ENCODE measurements around the gene MRPL38.

The MRPL38 gene

DNA sequence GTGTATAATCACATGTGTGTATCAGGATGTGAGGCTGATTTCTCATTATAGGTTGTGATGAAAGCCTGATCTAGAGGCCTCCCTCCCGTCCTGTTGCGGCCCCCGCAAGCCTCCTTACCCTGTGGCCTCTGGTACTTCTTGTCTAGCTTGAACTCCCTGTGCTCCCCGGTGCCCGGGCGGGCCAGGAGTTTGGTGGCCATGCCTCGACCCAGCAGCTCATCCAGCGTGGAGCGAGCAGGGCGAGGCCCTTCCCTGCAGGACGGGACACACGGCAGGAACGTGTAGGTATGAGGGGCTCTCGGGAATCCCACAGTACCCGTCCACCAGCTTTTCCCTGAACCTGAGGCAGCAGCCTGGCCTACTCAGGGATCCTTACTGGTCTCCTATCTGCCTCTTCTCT lies 21.2 kb upstream of the MRPL38 start:
- Mint-ChIP-seq H3K4me1 (ENCODE audit: low read depth) (no peaks in the 10 kb centered on the region), H3K36me3 (ENCODE audit: low read depth) (peaks cover 6% of the 10 kb centered on the region), H3K27ac (no peak overlapping the region), H3K9me3 (no peaks in the 10 kb centered on the region), H3K27me3 (no peaks in the 10 kb centered on the region), H3K4me3 (no peak overlapping the region)

DNA sequence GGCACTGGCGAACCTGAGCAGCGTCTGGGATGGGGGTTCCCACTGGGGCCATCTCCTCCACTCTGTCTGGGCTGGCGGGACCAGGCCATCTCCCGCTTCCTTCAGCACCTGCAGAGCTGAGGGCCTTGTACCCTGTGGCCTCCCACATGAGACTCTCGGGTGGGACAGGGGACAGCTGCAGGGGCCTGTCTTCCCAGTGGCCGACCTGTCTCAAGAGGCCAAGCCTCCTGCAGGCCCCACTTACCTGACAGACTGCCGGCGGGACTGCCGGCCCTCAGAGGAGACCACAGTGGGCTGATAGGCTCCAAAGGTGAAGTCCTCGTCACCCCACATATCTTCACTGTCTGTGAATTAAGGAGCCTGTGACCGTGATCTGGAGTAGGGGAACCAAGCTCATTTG lies 20.4 kb upstream of the MRPL38 start:
- no peak overlapping the region for H3K4me3 Mint-ChIP-seq
- no peaks in the 10 kb centered on the region for H3K4me1 Mint-ChIP-seq (ENCODE audit: low read depth)
- H3K9me3 Mint-ChIP-seq, result no peaks in the 10 kb centered on the region
- peaks cover 6% of the 10 kb centered on the region for H3K36me3 Mint-ChIP-seq (ENCODE audit: low read depth)
- H3K27ac Mint-ChIP-seq, result no peak overlapping the region
- H3K27me3 Mint-ChIP-seq, result no peaks in the 10 kb centered on the region

DNA sequence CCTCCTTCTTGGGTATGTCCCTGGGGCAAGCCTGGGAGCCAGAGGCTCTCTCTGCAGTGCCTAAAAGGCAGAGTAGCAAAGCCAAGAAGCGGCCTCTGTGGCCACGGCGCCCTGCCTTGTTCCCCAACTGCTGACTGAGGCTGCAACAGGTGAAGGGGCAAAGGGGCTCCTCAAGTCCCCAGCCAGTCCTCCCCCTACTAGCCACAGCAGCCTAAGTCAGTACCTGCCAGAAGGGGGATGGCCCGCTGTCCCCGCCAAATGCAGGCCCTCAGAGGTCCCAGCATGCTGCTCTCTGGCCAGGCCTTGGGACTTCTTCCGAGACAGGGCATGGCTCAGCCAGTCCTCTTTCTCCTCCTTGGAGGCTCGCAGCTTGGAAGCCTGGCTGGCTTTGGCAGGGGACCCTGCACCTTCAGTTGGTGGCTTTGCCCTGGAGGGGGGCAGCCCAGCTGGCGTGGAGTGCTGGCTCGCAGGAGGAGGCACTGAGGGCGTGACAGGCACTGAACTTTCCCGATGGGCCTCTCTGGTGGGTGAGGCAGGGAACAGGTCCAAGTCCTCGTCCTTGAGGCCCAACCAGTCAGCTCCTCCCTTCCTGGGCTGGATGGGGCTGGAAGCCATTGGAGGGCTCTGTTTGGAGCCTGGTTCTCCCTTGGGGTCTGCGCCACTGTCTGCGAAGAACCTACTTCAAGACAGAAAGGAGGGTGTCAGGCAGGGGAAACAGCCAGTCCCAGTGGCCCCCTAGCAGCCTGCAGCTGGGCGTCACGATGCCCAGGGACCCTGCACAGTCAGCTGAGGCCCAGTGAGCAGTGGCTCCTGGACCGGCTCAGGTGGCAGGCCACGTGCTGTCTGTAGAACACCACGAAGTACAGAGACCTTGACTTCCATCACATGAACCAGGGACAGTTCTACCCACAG lies 18.5 kb upstream of the MRPL38 start:
- H3K4me3 Mint-ChIP-seq, result no peak overlapping the region
- no peaks in the 10 kb centered on the region for H3K27me3 Mint-ChIP-seq
- H3K4me1 Mint-ChIP-seq (ENCODE audit: low read depth), result no peaks in the 10 kb centered on the region
- peaks cover 6% of the 10 kb centered on the region for H3K36me3 Mint-ChIP-seq (ENCODE audit: low read depth)
- H3K27ac Mint-ChIP-seq, result no peak overlapping the region
- H3K9me3 Mint-ChIP-seq, result no peaks in the 10 kb centered on the region

DNA sequence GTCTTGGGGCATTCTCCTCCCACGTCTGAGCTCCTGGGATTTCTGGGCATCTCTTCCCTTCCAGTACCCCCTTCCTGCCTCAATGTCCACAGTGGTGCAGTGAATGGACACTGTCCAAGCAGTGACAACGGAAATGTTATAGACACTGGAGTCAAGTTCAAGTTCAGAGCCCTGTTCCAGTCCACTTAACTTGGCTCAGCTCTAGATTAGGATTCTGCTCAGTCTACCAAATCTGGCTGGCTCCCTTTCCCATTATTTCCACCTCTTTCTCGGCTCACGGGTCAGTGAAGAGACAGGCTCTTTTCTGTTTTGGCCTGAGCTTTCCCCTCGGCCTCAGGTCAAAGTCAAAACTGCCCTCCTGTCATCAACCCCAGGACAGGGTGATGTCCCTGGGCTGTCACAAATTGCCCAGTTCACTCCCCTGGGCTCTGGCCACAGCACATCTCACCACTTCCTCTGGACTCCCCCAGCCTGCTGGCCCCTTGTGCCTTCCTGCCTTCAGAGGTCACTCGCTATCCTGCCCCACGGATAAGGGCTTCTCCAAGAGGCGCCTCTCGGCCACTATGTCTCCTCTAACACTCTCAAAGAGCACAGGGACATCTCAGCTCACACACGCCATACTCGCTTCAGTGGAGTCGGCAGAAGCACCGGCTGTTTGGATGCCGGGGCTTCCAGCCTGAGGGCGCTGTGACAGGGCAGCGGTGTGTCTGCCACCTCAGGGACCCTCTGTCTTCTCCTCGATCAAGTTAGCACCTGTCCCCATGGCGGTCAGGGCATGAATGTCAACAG lies 17.7 kb upstream of the MRPL38 start:
- Mint-ChIP-seq H3K27me3 (no peaks in the 10 kb centered on the region), H3K9me3 (no peaks in the 10 kb centered on the region), H3K36me3 (ENCODE audit: low read depth) (peaks cover 6% of the 10 kb centered on the region), H3K27ac (no peak overlapping the region), H3K4me3 (no peak overlapping the region), H3K4me1 (ENCODE audit: low read depth) (no peaks in the 10 kb centered on the region)

DNA sequence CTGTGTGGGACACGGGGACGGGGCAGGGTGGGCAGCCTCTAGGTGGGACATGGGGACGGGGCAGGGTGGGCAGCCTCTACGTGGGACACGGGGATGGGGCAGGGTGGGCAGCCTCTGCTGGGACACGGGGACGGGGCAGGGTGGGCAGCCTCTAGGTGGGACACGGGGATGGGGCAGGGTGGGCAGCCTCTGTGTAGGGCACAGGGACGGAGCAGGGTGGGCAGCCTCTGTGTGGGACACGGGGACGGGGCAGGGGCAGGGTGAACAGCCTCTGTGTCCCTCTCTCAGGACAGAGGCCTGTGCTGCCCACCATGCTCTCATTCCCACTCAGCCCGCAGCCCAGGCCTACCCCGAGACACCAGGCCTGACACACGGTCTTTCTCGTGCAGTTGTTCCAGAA lies 16.9 kb upstream of the MRPL38 start:
- peaks cover 9% of the 10 kb centered on the region for H3K36me3 Mint-ChIP-seq (ENCODE audit: low read depth)
- H3K4me3 Mint-ChIP-seq, result no peak overlapping the region
- H3K27me3 Mint-ChIP-seq, result no peaks in the 10 kb centered on the region
- H3K9me3 Mint-ChIP-seq, result no peaks in the 10 kb centered on the region
- no peaks in the 10 kb centered on the region for H3K4me1 Mint-ChIP-seq (ENCODE audit: low read depth)
- no peak overlapping the region for H3K27ac Mint-ChIP-seq

DNA sequence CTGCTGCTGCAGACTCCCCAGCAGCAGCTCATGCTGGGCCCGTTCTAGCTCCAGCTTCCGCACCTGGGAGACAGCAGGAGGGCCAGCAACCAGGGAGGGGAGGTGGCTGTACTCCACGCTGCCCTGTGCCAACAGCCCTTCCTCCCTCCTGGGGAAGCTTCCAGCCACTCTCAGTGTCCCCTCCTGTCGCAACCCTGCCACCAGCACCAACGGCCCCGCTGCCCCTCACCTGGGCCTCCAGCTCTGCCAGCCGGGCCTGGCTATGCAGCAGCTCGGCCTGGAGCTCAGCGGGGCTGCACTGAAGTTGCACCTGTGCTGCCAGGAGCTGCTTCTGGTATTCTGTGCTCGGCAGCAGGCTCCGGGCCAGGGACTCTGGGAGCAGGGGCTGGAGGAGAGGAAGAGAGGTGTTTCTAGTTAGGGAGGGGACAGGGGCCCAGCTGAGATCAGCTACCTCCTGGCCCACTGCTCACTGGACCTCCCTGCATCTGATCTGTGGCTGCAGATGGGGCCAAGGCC lies 15.4 kb upstream of the MRPL38 start:
- Mint-ChIP-seq H3K4me1 (ENCODE audit: low read depth) (no peaks in the 10 kb centered on the region), H3K27me3 (no peaks in the 10 kb centered on the region), H3K4me3 (no peak overlapping the region), H3K27ac (no peak overlapping the region), H3K9me3 (no peaks in the 10 kb centered on the region), H3K36me3 (ENCODE audit: low read depth) (peaks cover 3% of the 10 kb centered on the region)

DNA sequence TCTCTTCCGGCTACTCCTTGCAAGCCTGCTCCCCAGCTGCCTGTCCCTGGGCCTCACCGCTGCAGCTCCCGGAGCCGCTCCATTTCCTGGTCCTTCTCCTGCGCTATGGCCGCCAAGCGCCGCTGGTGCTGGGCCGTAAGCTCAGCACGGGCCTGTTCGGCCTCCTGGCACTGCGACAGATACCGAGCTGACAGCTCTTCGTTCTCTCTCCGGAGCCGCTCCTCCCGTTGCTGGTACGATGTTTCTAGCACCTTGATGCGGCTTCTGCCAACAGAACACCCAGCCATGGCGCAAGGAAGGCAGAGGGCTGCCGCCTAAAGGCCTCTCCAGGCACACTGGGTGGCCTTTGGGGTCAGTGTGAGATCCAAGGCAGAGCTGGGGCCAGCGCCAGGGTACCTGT lies 14.9 kb upstream of the MRPL38 start:
- Mint-ChIP-seq H3K9me3 (no peaks in the 10 kb centered on the region), H3K27ac (no peak overlapping the region)

DNA sequence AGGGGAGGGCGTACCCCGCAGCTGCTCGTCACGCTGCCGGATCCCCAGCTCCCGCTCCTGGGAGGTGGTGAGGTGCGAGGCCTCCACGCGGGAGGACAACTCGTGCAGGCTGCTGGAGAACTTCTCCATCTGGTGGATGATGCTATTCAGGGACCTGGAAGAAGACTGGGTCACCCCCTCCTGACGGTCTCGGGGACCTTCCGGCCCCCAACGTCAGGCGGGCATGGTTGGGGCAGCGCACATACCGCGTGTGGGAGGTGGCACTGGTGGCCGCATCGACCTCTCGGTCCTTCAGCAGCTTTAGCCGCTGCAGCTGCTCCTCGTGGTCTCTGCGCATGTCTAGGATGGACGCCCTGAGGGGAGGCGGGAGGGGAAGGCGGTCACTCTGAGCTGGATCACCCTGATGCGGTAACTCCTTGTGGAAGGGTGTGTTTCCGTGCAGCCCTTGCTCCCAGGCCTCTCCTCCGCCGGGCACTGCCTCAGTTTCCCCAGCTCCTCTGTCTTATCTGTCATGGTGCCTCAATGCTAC lies 13.3 kb upstream of the MRPL38 start:
- Mint-ChIP-seq H3K9me3 (no peaks in the 10 kb centered on the region), H3K4me3 (no peak overlapping the region), H3K36me3 (ENCODE audit: low read depth) (peaks cover 12% of the 10 kb centered on the region), H3K4me1 (ENCODE audit: low read depth) (no peaks in the 10 kb centered on the region), H3K27me3 (no peaks in the 10 kb centered on the region), H3K27ac (no peak overlapping the region)

More for the DNA sequence above, 14.9 kb upstream of the MRPL38 start:
- Mint-ChIP-seq H3K27me3 (no peaks in the 10 kb centered on the region), H3K36me3 (ENCODE audit: low read depth) (peaks cover 8% of the 10 kb centered on the region), H3K4me3 (no peak overlapping the region), H3K4me1 (ENCODE audit: low read depth) (no peaks in the 10 kb centered on the region)

DNA sequence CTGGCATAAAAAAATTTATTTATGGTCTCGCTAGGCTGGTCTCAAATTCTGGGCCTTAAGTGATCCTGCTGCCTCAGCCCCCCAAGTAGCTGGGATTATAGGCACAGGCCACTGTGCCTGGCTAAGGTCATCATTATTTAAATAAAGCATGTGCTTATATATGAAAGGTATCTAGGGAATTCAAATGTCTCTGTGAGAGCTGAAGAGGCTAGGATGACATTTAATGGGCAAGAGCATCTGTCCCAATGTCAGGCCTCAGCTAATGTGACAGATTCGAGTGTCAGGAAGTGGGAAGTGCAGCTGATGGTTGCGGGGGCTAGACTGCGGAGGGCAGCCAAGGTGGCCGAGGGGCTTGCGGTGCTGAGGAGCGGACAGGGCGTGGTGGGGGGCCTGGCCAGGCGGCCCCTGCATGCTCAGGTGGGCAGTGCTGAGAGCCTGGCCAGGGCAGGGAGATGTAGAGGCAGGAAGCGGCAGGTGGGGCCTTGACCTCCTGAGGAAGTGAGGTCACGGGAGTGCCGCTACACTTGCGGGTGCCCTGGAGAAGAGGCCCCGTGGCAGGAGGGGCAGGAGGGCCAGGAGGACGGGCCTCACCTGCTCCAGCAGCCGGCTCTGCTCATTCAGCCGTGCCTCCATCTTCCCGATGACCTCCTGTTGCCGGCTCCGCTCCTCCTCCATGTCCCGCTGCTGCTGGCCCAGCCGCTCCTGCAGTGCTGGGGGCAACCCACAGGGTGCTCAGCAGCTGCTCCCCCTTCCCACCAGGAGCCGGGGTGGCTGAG lies 12.6 kb upstream of the MRPL38 start:
- H3K4me3 Mint-ChIP-seq, result no peak overlapping the region
- H3K4me1 Mint-ChIP-seq (ENCODE audit: low read depth), result no peaks in the 10 kb centered on the region
- no peaks in the 10 kb centered on the region for H3K27me3 Mint-ChIP-seq
- peaks cover 12% of the 10 kb centered on the region for H3K36me3 Mint-ChIP-seq (ENCODE audit: low read depth)
- no peak overlapping the region for H3K27ac Mint-ChIP-seq
- no peaks in the 10 kb centered on the region for H3K9me3 Mint-ChIP-seq

DNA sequence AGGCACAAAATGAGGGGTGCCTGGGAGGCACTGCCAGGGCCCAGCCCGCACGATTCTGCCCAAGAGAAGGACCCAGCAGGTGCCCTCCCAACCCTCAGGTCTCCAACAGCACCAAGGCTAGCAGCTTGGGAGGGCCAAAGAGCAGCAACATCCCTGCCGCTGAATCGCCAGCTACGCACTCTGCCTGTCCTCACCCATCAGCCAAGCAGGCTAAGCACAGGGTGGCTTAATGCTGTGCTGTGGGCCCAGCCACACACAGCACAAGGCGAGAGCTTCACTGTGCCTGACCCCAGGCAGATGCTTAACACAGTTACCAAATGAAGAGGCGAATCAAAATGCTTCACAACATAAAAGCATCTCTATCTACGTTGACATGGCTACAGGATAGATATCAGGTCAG lies 10.6 kb upstream of the MRPL38 start:
- Mint-ChIP-seq H3K27ac (no peak overlapping the region), H3K36me3 (ENCODE audit: low read depth) (peaks cover 12% of the 10 kb centered on the region), H3K27me3 (no peaks in the 10 kb centered on the region), H3K4me3 (no peak overlapping the region), H3K9me3 (no peaks in the 10 kb centered on the region), H3K4me1 (ENCODE audit: low read depth) (no peaks in the 10 kb centered on the region)

DNA sequence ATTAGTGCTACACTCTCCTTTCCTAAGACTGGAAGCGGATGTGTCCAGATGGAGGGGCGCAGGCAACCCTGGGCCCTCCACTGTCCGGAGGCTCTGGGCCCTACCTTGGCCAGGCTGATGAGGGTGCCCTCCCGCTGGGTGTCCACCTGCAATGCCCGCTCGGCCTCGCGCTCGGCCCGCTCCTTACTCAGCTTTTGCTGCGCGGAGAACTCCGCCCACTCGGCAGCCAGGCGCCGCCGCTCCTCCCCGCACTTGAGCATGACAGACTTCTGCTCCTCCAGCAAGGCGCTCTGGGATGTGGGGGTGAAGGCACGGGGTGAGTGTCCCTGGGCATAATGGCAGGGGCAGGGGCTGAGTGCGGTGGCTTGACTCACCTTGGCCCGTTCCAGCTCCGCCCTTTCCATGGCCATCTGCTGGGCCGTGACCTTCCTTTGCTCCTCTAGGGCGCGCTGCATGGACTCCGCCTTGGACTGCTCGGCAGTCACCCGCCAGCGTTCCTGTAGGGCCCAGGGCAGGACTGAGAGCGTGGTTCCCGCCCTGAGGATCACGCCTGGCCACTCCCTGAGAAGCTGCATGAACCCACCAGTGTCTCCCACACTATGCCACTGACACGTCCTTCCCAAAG lies 10.1 kb upstream of the MRPL38 start:
- no peaks in the 10 kb centered on the region for H3K9me3 Mint-ChIP-seq
- H3K36me3 Mint-ChIP-seq (ENCODE audit: low read depth), result peaks cover 12% of the 10 kb centered on the region

DNA sequence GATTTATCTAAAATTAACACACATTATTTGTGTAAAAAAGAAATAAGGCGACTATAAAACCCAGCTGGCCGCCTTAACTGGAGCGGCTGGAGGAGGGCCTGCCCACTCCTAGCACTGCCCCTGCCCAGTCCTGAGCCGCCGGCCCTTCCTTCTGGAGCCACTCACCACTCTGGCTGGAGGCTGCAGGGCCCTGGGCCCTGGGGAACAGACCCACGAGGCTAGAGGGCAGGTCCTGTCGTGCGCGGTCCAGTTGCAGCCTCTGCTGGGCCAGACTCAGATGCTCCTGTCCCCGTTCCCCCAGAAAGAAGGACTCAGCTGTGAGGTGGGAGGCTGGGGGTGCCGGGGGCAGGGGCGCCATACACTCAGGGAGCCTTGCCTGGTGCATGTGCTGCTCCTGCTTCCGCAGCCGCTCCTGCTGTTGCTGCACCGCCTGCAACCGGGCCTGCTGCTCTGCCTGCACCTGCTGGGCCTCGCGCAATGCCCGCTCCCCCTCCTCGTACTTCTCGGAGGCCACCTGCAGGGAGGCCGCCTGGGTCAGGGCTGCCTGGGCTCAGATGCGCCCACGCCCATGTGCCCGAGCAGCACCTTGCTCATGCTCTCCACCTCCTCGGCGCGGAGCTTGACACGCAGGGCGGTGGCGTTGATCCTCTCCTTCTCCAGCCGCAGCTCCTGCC lies 9.0 kb upstream of the MRPL38 start:
- Mint-ChIP-seq H3K27ac (no peak overlapping the region), H3K4me1 (ENCODE audit: low read depth) (no peaks in the 10 kb centered on the region), H3K4me3 (no peak overlapping the region), H3K27me3 (no peaks in the 10 kb centered on the region), H3K36me3 (ENCODE audit: low read depth) (peaks cover 12% of the 10 kb centered on the region), H3K9me3 (no peaks in the 10 kb centered on the region)

More for the DNA sequence above, 10.1 kb upstream of the MRPL38 start:
- no peak overlapping the region for H3K4me3 Mint-ChIP-seq
- H3K4me1 Mint-ChIP-seq (ENCODE audit: low read depth), result no peaks in the 10 kb centered on the region
- H3K27me3 Mint-ChIP-seq, result no peaks in the 10 kb centered on the region
- no peak overlapping the region for H3K27ac Mint-ChIP-seq

DNA sequence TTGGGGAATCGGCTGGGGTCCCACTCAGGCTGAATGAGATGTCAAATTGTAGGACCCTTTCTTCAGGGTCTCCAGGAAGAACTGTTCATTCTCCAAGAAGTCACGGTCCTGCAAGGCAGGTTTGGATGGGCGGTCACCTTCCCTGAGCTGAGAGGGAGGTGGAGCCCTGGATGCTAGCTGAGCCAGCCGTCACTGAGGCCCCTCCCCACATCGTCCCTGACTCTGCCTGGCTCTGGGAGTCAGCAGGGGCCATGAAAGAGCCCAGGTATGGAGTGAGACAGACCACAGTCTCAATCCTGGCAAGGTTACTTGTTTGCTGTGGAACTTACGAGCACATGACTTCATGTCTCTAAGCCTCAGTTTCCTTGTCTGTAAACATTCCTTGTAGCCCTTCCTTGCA lies 6.0 kb upstream of the MRPL38 start:
- peaks cover 6% of the 10 kb centered on the region for H3K4me1 Mint-ChIP-seq (ENCODE audit: low read depth)
- H3K36me3 Mint-ChIP-seq (ENCODE audit: low read depth), result peaks cover 9% of the 10 kb centered on the region
- no peaks in the 10 kb centered on the region for H3K9me3 Mint-ChIP-seq
- H3K27me3 Mint-ChIP-seq, result no peaks in the 10 kb centered on the region
- H3K4me3 Mint-ChIP-seq, result no peak overlapping the region
- no peak overlapping the region for H3K27ac Mint-ChIP-seq

DNA sequence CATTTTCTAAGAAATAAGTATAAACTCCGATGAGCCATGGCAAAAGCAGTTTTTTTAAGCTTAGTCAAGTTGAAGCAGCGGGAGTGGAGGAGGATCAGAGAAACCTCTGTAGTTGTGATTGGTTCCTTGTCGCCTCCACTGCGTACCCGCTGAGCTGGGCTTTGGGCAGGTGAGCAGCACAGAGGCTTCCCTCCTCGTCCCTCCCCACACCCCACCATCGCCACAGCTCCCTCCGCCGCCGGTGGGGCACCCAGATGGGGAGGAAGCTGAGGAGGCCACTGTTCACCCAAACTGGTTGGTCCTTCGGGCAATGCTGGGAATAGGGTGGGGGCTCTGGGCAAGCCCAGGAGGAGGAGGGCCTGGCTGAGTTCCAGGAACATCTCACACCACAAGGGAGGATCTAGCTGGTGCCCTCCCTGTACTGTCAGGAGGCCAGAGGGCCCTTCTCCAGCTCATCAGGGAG lies 5.2 kb upstream of the MRPL38 start:
- Mint-ChIP-seq H3K36me3 (ENCODE audit: low read depth) (peaks cover 6% of the 10 kb centered on the region), H3K4me1 (ENCODE audit: low read depth) (peaks cover 11% of the 10 kb centered on the region), H3K4me3 (no peak overlapping the region), H3K27ac (no peak overlapping the region), H3K27me3 (no peaks in the 10 kb centered on the region), H3K9me3 (no peaks in the 10 kb centered on the region)

Measured in stimulated activated naive CD8-positive, alpha-beta T cell treated with anti-CD3 and anti-CD28 coated beads, Interleukin-15, Interleukin-2, amounts not matched to agents 100 ng/mL and 50 ng/mL, for 24 hours (primary cell).